ENCODE results near the gene OGDH. TPM values are rescaled to one million over a fixed set of nuclear protein-coding genes. Genes with fewer than 3 reads are reported as not detected.

Gene OGDH
- total and polyA plus RNA-seq, 4 donors: 10.8 to 71.2 (median 41.2) TPM

DNA sequence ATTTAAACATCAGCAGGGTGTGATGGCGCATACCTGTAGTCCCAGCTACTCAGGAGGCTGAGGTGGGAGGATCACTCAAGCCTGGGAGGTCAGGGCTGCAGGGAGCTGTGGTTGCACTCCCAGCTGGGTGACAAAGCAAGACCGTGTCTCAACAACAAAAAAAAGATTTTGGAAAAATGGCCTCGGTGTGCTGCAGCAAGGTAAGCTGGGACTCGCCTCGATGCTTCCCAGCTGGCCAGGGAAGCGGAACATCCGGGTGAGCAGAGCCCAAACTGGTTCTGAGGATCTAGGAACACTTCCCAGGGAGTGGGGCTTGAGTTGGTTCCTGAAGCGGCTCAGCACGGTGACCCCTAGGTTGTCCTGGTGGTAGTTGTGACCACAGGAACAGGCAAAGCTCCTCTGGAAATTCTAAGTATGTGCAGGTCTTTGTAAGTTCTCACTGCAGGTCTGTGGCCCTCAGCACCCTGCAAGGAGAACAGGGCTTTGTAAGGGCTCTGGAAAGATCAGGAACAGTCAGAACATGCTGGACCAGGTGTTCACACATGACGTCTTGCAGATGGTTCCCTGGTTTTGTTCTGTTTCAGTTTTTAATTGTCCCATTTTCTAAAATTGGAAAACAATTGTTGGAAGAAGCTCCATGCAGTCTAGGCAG lies 103.6 kb downstream of the OGDH start:
- Histone ChIP-seq H3K27me3 (ENCODE audit: control insufficient read depth in 4 of 4, insufficient read depth in 4 of 4, low read length in 3 of 4) (no peaks in the 10 kb centered on the region), H3K9ac (ENCODE audit: low read depth in 1 of 2, low read length in 2 of 2) (no peak overlapping the region), H3K27ac (ENCODE audit: low read depth in 1 of 2, low read length in 2 of 2) (no peak overlapping the region), H3K36me3 (ENCODE audit: control insufficient read depth in 4 of 4, insufficient read depth in 3 of 4, low read depth in 1 of 4, low read length in 3 of 4) (peaks cover 3 to 28% (median 7%) of the 10 kb centered on the region in 4 donors), H3K4me3 (ENCODE audit: low read depth in 1 of 3, low read length in 3 of 3) (no peak overlapping the region), H3K4me1 (ENCODE audit: control insufficient read depth in 4 of 4, insufficient read depth in 4 of 4, low read length in 3 of 4) (no peaks in the 10 kb centered on the region), H3K9me3 (ENCODE audit: control insufficient read depth in 4 of 4, low read length in 3 of 4) (no peaks in the 10 kb centered on the region)
- no peak for DNase-seq (ENCODE audit: low spot score)
- WGBS: 96% methylated on average over 10 of the region's 10 CpGs
- no peak for TF ChIP-seq FOXA1 (IDR thresholded peaks at IDR 0.05)
- no peak for TF ChIP-seq FOXA2 (IDR thresholded peaks at IDR 0.05)
- TF ChIP-seq RXRA (IDR thresholded peaks at IDR 0.05): no peak
- TF ChIP-seq EGR1 (IDR thresholded peaks at IDR 0.05; ENCODE audit: low read depth in 2 of 2): no peak
- TF ChIP-seq, protein P1, sequence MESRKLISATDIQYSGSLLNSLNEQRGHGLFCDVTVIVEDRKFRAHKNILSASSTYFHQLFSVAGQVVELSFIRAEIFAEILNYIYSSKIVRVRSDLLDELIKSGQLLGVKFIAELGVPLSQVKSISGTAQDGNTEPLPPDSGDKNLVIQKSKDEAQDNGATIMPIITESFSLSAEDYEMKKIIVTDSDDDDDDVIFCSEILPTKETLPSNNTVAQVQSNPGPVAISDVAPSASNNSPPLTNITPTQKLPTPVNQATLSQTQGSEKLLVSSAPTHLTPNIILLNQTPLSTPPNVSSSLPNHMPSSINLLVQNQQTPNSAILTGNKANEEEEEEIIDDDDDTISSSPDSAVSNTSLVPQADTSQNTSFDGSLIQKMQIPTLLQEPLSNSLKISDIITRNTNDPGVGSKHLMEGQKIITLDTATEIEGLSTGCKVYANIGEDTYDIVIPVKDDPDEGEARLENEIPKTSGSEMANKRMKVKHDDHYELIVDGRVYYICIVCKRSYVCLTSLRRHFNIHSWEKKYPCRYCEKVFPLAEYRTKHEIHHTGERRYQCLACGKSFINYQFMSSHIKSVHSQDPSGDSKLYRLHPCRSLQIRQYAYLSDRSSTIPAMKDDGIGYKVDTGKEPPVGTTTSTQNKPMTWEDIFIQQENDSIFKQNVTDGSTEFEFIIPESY (IDR thresholded peaks at IDR 0.05): no peak
- TF ChIP-seq GABPA (IDR thresholded peaks at IDR 0.05 in 1 of 2, conservative IDR thresholded peaks at IDR 0.05 in 1 of 2): no peak
- no peak for TF ChIP-seq SP1 (IDR thresholded peaks at IDR 0.05)
- no peak for TF ChIP-seq RAD21 (IDR thresholded peaks at IDR 0.05)
- no peak for TF ChIP-seq YY1 (IDR thresholded peaks at IDR 0.05)
- TF ChIP-seq JUND (IDR thresholded peaks at IDR 0.05): no peak
- TF ChIP-seq, protein P2, sequence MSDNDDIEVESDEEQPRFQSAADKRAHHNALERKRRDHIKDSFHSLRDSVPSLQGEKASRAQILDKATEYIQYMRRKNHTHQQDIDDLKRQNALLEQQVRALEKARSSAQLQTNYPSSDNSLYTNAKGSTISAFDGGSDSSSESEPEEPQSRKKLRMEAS (IDR thresholded peaks at IDR 0.05): no peak
- TF ChIP-seq, protein P3, sequence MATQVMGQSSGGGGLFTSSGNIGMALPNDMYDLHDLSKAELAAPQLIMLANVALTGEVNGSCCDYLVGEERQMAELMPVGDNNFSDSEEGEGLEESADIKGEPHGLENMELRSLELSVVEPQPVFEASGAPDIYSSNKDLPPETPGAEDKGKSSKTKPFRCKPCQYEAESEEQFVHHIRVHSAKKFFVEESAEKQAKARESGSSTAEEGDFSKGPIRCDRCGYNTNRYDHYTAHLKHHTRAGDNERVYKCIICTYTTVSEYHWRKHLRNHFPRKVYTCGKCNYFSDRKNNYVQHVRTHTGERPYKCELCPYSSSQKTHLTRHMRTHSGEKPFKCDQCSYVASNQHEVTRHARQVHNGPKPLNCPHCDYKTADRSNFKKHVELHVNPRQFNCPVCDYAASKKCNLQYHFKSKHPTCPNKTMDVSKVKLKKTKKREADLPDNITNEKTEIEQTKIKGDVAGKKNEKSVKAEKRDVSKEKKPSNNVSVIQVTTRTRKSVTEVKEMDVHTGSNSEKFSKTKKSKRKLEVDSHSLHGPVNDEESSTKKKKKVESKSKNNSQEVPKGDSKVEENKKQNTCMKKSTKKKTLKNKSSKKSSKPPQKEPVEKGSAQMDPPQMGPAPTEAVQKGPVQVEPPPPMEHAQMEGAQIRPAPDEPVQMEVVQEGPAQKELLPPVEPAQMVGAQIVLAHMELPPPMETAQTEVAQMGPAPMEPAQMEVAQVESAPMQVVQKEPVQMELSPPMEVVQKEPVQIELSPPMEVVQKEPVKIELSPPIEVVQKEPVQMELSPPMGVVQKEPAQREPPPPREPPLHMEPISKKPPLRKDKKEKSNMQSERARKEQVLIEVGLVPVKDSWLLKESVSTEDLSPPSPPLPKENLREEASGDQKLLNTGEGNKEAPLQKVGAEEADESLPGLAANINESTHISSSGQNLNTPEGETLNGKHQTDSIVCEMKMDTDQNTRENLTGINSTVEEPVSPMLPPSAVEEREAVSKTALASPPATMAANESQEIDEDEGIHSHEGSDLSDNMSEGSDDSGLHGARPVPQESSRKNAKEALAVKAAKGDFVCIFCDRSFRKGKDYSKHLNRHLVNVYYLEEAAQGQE (IDR thresholded peaks at IDR 0.05): no peak
- TF ChIP-seq HNF4A (conservative IDR thresholded peaks at IDR 0.05): no peak
- TF ChIP-seq TAF1 (conservative IDR thresholded peaks at IDR 0.05): no peak
- TF ChIP-seq, protein P4, sequence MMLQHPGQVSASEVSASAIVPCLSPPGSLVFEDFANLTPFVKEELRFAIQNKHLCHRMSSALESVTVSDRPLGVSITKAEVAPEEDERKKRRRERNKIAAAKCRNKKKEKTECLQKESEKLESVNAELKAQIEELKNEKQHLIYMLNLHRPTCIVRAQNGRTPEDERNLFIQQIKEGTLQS (IDR thresholded peaks at IDR 0.05): no peak
- TF ChIP-seq HNF4G (IDR thresholded peaks at IDR 0.05): no peak
- TF ChIP-seq, protein P5, sequence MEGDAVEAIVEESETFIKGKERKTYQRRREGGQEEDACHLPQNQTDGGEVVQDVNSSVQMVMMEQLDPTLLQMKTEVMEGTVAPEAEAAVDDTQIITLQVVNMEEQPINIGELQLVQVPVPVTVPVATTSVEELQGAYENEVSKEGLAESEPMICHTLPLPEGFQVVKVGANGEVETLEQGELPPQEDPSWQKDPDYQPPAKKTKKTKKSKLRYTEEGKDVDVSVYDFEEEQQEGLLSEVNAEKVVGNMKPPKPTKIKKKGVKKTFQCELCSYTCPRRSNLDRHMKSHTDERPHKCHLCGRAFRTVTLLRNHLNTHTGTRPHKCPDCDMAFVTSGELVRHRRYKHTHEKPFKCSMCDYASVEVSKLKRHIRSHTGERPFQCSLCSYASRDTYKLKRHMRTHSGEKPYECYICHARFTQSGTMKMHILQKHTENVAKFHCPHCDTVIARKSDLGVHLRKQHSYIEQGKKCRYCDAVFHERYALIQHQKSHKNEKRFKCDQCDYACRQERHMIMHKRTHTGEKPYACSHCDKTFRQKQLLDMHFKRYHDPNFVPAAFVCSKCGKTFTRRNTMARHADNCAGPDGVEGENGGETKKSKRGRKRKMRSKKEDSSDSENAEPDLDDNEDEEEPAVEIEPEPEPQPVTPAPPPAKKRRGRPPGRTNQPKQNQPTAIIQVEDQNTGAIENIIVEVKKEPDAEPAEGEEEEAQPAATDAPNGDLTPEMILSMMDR (IDR thresholded peaks at IDR 0.05; ENCODE audit: low read depth, low read length, missing input control): no peak
